Stomach smooth muscle (tissue), 2 donors: ENCODE results near the gene PGM5.

Experiments
- H3K27ac ChIP-seq: one replicate; pipeline ENCODE4 v1.7.0; 2013; ENCODE audit warnings: mild to moderate bottlenecking, low read length, inconsistent platforms
- H3K27me3 ChIP-seq, 2 donors: one replicate each; pipeline ENCODE4 v1.7.0; 2013; ENCODE audit warnings: low read length in 2 of 2; ENCODE audit not compliant: insufficient read depth in 2 of 2, control insufficient read depth in 1 of 2
- H3K36me3 ChIP-seq, 2 donors: one replicate each; pipeline ENCODE4 v1.7.0; 2013; ENCODE audit warnings: low read length in 2 of 2; ENCODE audit not compliant: control insufficient read depth in 2 of 2, insufficient read depth in 2 of 2
- H3K4me1 ChIP-seq: one replicate; pipeline ENCODE4 v1.7.0; 2013; ENCODE audit warnings: low read length; ENCODE audit not compliant: control insufficient read depth, insufficient read depth
- H3K4me3 ChIP-seq, 2 donors: one replicate each; pipeline ENCODE4 v1.7.0; 2013; ENCODE audit warnings: low read length in 2 of 2
- H3K9ac ChIP-seq, 2 donors: one replicate each; pipeline ENCODE4 v1.7.0; 2013; ENCODE audit warnings: low read length in 2 of 2, mild to moderate bottlenecking in 1 of 2
- H3K9me3 ChIP-seq, 2 donors: one replicate each; pipeline ENCODE4 v1.7.0; 2013; ENCODE audit warnings: low read length in 2 of 2; ENCODE audit not compliant: control insufficient read depth in 2 of 2
- donor health status: healthy.
- donor health status: Pancreatic carcinoma.

The PGM5 gene

GRCh38 chr9:68533678-68534077 is 177.3 kb downstream of the PGM5 start:
- Histone ChIP-seq H3K27me3 (no peaks in the 10 kb centered on the region), H3K27ac (no peak overlapping the region), H3K4me3 (no peak overlapping the region), H3K4me1 (peaks cover 59% of the 10 kb centered on the region), H3K36me3 (peaks cover 14 to 15% of the 10 kb centered on the region in 2 donors), H3K9me3 (no peaks in the 10 kb centered on the region), H3K9ac (no peak overlapping the region)

- peak overlapping the region; percentile 87 for H3K27ac ChIP-seq
- H3K4me1 ChIP-seq: peaks cover 49% of the 10 kb centered on the region
- peak overlapping the region in 1 of 2 donors; percentile 10 for H3K9ac ChIP-seq
- peaks cover 7 to 8% of the 10 kb centered on the region in 2 donors for H3K36me3 ChIP-seq
- no peaks in the 10 kb centered on the region for H3K27me3 ChIP-seq
- H3K9me3 ChIP-seq: no peaks in the 10 kb centered on the region
- peak overlapping the region in 1 of 2 donors; percentile 29 for H3K4me3 ChIP-seq
Measured at GRCh38 chr9:68536876-68537615, 180.6 kb downstream of the PGM5 start.

- peaks cover 48% of the 10 kb centered on the region for H3K4me1 ChIP-seq
- peaks cover 7 to 8% of the 10 kb centered on the region in 2 donors for H3K36me3 ChIP-seq
- H3K27me3 ChIP-seq: no peaks in the 10 kb centered on the region
- H3K9ac ChIP-seq: peak overlapping the region in 1 of 2 donors; percentile 22
- no peak overlapping the region for H3K4me3 ChIP-seq
- H3K27ac ChIP-seq: peak overlapping the region; percentile 87
- H3K9me3 ChIP-seq: no peaks in the 10 kb centered on the region
Measured at GRCh38 chr9:68537616-68537880, 181.1 kb downstream of the PGM5 start.

GRCh38 chr9:68538200-68538599 is 181.8 kb downstream of the PGM5 start:
- H3K27ac ChIP-seq: peak overlapping the region; percentile 87
- H3K36me3 ChIP-seq: peaks cover 7 to 8% of the 10 kb centered on the region in 2 donors
- no peaks in the 10 kb centered on the region for H3K9me3 ChIP-seq
- peaks cover 44% of the 10 kb centered on the region for H3K4me1 ChIP-seq
- H3K9ac ChIP-seq: peak overlapping the region in 1 of 2 donors; percentile 22
- H3K4me3 ChIP-seq: peak overlapping the region in 1 of 2 donors; percentile 24
- no peaks in the 10 kb centered on the region for H3K27me3 ChIP-seq

GRCh38 chr9:68540712-68541535 is 184.5 kb downstream of the PGM5 start, which contains the start of gene TMEM252:
Gene TMEM252 (minus strand): TSS chr9:68540883. CDS start chr9:68540814, 69 bp downstream.
- H3K27ac ChIP-seq: peak within 1 kb of the TSS; percentile 74
- peak within 1 kb of the TSS; percentile 34 to 51 for H3K9ac ChIP-seq
- peak within 1 kb of the TSS; percentile 20 to 22 for H3K4me3 ChIP-seq

GRCh38 chr9:68541568-68541967 is 185.2 kb downstream of the PGM5 start:
- Histone ChIP-seq H3K4me3 (peak overlapping the region in 1 of 2 donors; percentile 20), H3K27ac (peak overlapping the region; percentile 74), H3K4me1 (peaks cover 42% of the 10 kb centered on the region), H3K36me3 (no peaks in the 10 kb centered on the region), H3K27me3 (no peaks in the 10 kb centered on the region), H3K9ac (peak overlapping the region; percentile 34 to 51), H3K9me3 (no peaks in the 10 kb centered on the region)

More at GRCh38 chr9:68540712-68541535, 184.5 kb downstream of the PGM5 start, which contains the start of gene TMEM252:
- peaks cover 40% of the 10 kb centered on the region for H3K4me1 ChIP-seq
- no peaks in the 10 kb centered on the region for H3K27me3 ChIP-seq
- H3K36me3 ChIP-seq: no peaks in the 10 kb centered on the region
- no peaks in the 10 kb centered on the region for H3K9me3 ChIP-seq

- H3K27ac ChIP-seq: no peak overlapping the region
- H3K9me3 ChIP-seq: peaks cover 0 to 2% of the 10 kb centered on the region in 2 donors
- no peak overlapping the region for H3K4me3 ChIP-seq
- H3K36me3 ChIP-seq: no peaks in the 10 kb centered on the region
- no peaks in the 10 kb centered on the region for H3K27me3 ChIP-seq
- peaks cover 23% of the 10 kb centered on the region for H3K4me1 ChIP-seq
- no peak overlapping the region for H3K9ac ChIP-seq
Measured at GRCh38 chr9:68545033-68545705, 188.8 kb downstream of the PGM5 start.

GRCh38 chr9:68546596-68547390 is 190.4 kb downstream of the PGM5 start:
- peaks cover 7% of the 10 kb centered on the region for H3K4me1 ChIP-seq
- H3K4me3 ChIP-seq: no peak overlapping the region
- H3K9ac ChIP-seq: peak overlapping the region in 1 of 2 donors; percentile 13
- peak overlapping the region; percentile 55 for H3K27ac ChIP-seq
- H3K27me3 ChIP-seq: no peaks in the 10 kb centered on the region
- no peaks in the 10 kb centered on the region for H3K36me3 ChIP-seq
- peaks cover 0 to 2% of the 10 kb centered on the region in 2 donors for H3K9me3 ChIP-seq

GRCh38 chr9:68547417-68547816 is 191.0 kb downstream of the PGM5 start:
- no peak overlapping the region for H3K9ac ChIP-seq
- no peaks in the 10 kb centered on the region for H3K27me3 ChIP-seq
- H3K36me3 ChIP-seq: no peaks in the 10 kb centered on the region
- H3K4me1 ChIP-seq: peaks cover 3% of the 10 kb centered on the region
- H3K9me3 ChIP-seq: peaks cover 0 to 2% of the 10 kb centered on the region in 2 donors
- no peak overlapping the region for H3K4me3 ChIP-seq
- H3K27ac ChIP-seq: no peak overlapping the region

GRCh38 chr9:68548241-68548640 is 191.8 kb downstream of the PGM5 start:
- Histone ChIP-seq H3K36me3 (no peaks in the 10 kb centered on the region), H3K27ac (no peak overlapping the region), H3K4me1 (peaks cover 3% of the 10 kb centered on the region), H3K9ac (no peak overlapping the region), H3K27me3 (no peaks in the 10 kb centered on the region), H3K4me3 (no peak overlapping the region), H3K9me3 (peaks cover 0 to 2% of the 10 kb centered on the region in 2 donors)
